ENCODE measurements around the gene HCST.
A peak's percentile ranks its signal among the peaks of the same experiment; 100 is the strongest.

HCST gene

DNA sequence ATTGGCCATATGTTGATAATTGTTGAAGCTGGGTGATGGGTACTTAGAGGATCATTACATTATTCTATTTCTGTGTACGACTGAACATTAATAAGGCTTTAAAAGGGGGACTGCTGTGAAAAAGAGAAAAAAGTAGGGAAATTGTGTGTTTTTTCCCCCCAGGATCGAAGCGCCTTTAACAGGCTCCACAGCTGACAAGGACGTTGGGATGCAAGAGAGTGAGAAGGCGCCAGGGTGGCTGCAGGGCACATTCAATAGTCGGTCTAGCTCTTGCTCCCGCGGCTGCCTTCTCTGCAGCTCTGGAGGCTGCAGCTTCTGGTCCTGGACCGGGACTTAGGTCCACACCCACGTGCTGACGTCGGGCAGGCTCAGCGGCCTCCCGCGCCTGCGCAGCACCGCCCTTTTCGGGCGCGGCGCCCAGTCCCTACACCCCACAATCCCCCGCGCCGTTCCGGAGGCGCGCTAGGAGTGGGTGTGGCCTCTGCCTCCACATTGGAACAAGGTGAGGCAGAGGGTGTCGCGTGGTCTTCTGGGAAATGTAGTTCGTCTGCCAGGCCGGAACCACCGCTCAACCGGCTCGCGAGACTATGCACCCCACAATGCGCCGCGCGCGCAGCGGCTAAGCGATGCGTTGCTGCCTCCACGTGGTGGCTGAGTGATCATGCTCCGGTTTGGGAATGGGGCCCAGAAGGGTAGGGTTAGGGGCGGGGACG is 29.0 kb downstream of the HCST start:
- Histone ChIP-seq H3K4me1 (peaks cover 39 to 61% (median 43%) of the 10 kb centered on the region in 10 experiments), H3K4me3 (peak overlapping the region in 9 of 10 experiments; percentile 18 to 52 (median 50); a peak in 12 of 20 replicates), H3K4me2 (peak overlapping the region; percentile 73 to 94 (median 82)), H3K27ac (peak overlapping the region in 10 of 11 experiments; percentile 51 to 88 (median 68); a peak in 20 of 22 replicates), H3K36me3 (no peaks in the 10 kb centered on the region), H3K27me3 (peaks cover 5 to 17% (median 11%) of the 10 kb centered on the region in 11 experiments; a peak in 13 of 22 replicates), H3K9me3 (replicated peaks in 1 of 11) (peaks cover 0 to 3% (median 0%) of the 10 kb centered on the region in 11 experiments; a peak in 2 of 22 replicates), H4K20me1 (no peaks in the 10 kb centered on the region), H3K9ac (peak overlapping the region; percentile 17 to 78 (median 69); a peak in 19 of 22 replicates)
- no peak for TF ChIP-seq Cebpa-rat (IDR thresholded peaks at IDR 0.05)

DNA sequence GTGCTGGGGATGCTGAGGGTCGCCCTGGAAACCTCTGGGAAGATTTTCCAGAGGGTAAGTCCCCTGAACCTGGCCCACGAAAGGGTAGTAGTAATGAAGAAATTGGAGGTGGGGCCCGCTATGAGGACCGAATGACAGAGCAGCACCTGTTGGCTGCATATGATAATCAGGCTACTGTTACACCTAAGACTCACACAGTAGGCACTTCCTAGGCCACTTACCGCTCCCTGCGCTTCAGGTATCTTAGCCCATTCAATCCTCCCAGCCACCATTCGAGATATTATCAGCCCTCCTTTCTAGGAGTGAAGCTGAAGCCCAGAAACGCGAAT is 29.5 kb downstream of the HCST start:
- no peak overlapping the region for H3K4me3 ChIP-seq
- H3K27me3 ChIP-seq, result peaks cover 7 to 22% (median 15%) of the 10 kb centered on the region in 11 experiments; a peak in 17 of 22 replicates
- peak overlapping the region in 10 of 11 experiments; percentile 9 to 58 (median 38); a peak in 12 of 22 replicates for H3K4me2 ChIP-seq
- H3K9me3 ChIP-seq (replicated peaks in 1 of 11), result no peaks in the 10 kb centered on the region
- peak overlapping the region in 1 of 11 experiments; percentile 8; a peak in 1 of 22 replicates for H3K9ac ChIP-seq
- peaks cover 42 to 59% (median 46%) of the 10 kb centered on the region in 10 experiments for H3K4me1 ChIP-seq
- H3K27ac ChIP-seq, result no peak overlapping the region
- H4K20me1 ChIP-seq, result 0 out of 22 replicates have a peak, but pooled peaks cover 0 to under 1% (median 0%) of the 10 kb centered on the region in 11 experiments
- no peaks in the 10 kb centered on the region for H3K36me3 ChIP-seq
- no peak for TF ChIP-seq Cebpa-rat (IDR thresholded peaks at IDR 0.05)

DNA sequence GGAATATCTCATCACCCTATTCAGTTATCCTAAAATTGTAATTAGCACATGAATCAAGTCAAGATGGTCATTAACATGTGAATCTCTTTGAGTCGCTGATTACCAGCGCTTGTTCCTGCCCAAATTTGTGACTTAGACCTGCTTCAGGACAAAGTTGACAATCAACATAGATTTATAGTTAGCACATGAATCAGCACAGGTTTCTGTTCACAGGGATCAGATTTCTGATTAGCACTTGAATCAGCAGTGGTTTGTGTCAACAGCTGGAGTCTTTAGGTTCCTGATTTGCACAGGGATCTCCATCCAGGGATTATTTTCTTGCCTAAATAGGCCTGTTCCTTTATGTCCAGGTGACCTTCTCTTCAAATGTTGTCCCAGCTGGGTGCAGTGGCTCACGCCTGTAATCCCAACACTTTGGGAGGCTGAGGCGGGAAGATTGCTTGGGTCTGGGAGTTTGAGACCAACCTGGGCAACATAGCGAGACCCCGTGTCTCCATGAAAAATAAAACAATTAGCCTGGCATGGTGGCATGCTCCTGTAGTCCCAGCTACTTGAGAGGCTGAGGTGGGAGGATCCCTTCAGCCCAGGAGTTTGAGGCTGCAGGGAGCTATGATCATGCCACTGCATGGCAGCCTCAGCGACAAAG is 30.1 kb downstream of the HCST start:
- Histone ChIP-seq H3K4me1 (peaks cover 47 to 59% (median 51%) of the 10 kb centered on the region in 10 experiments), H3K9ac (peak overlapping the region in 1 of 11 experiments; percentile 8; a peak in 1 of 22 replicates), H3K4me2 (peak overlapping the region in 2 of 11 experiments; percentile 40 to 41; a peak in 2 of 22 replicates), H3K9me3 (replicated peaks in 1 of 11) (no peaks in the 10 kb centered on the region), H4K20me1 (peaks cover 0 to 6% (median 0%) of the 10 kb centered on the region in 11 experiments; a peak in 6 of 22 replicates), H3K4me3 (no peak overlapping the region), H3K27ac (no peak overlapping the region), H3K36me3 (no peaks in the 10 kb centered on the region), H3K27me3 (peaks cover 8 to 28% (median 21%) of the 10 kb centered on the region in 11 experiments; a peak in 20 of 22 replicates)
- TF ChIP-seq Cebpa-rat (IDR thresholded peaks at IDR 0.05), result no peak

DNA sequence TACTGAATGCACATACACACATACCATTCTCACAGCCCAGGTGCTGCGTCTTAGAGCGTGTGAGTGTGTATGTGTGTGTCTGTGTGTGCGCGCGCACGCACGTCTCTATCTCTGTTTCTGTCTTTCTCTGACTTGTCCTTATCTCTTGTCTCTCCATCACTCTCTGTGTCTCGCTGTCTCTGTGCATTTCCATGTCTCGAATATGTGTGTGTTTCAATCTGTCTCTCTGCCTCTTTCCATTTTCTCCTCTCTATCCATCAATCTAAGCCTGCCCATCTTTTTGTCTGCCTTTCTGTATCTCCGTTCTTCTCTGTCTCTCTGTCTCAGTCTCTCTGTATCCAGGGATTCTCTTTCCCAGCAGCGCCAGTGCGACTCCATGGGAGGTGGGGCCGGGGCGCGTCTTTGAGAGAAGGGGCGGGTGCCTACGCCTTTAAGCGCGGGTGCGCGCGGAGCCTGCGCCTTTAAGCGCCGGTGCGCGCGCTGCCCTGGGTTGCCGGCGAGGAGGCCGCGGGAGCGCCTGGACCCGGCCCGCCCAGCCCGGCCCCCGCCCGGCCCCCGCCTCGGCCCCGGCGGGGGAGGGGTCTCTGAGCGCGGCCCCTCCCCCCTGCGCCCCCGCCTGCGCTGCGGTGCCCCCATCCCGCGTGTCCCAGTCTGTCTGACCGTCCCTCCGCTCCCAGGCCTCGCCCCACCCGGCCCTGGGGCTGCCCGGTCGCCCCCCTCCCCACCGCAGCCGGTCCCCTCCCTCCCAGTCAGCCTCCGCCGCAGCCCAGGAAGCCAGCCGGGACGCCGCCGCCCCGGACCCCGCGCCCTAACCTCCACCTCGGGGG is 33.8 kb downstream of the HCST start, which contains the start of gene LRFN3:
Gene LRFN3 (plus strand): TSS at position 464 of the 827 bp plus-strand sequence. CDS start 3,052 bp downstream, outside the sequence.
- peak within 1 kb of the TSS; percentile 55 to 73 (median 66) for H3K4me3 ChIP-seq

DNA sequence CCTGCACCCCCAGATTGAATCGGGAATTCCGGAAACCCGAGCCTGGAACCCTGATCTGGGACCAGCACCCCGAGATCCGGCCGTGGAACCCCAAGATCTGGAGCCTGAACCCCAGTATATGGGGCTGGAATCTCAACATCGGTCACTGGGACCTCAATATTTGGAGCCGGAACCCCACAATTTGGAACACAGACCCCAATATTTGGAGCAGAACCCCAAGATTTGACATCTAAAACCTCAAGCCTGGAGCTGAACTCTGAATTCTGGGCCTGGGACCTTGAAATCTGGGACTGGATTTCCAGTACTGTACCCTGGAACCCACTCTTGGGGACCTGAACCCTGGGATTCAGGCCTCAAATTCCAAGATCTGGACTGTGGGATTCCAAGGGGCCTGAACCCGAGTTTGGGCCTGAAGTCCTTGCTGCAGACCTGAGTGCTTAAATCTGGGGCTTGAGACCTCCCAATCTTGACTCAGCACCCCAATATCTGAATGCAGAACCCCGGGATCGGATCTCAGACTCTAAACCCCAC is 34.5 kb downstream of the HCST start:
- Histone ChIP-seq H3K27me3 (peaks cover 17 to 42% (median 30%) of the 10 kb centered on the region in 11 experiments; a peak in 20 of 22 replicates), H3K9me3 (replicated peaks in 1 of 11) (no peaks in the 10 kb centered on the region), H3K9ac (peak overlapping the region; percentile 62 to 80 (median 78)), H3K27ac (peak overlapping the region in 10 of 11 experiments; percentile 20 to 69 (median 51); a peak in 18 of 22 replicates), H3K4me2 (peak overlapping the region; percentile 73 to 91 (median 87)), H3K4me1 (peaks cover 30 to 42% (median 37%) of the 10 kb centered on the region in 10 experiments), H4K20me1 (peaks cover 0 to 36% (median 12%) of the 10 kb centered on the region in 11 experiments; a peak in 12 of 22 replicates), H3K36me3 (peaks cover 0 to 9% (median 0%) of the 10 kb centered on the region in 11 experiments; a peak in 1 of 22 replicates), H3K4me3 (peak overlapping the region; percentile 55 to 73 (median 66))
- TF ChIP-seq Cebpa-rat (IDR thresholded peaks at IDR 0.05), result no peak

More for the DNA sequence above, 33.8 kb downstream of the HCST start, which contains the start of gene LRFN3:
- H3K4me1 ChIP-seq, result peaks cover 32 to 45% (median 38%) of the 10 kb centered on the region in 10 experiments
- H3K27me3 ChIP-seq, result peaks cover 17 to 42% (median 30%) of the 10 kb centered on the region in 11 experiments; a peak in 20 of 22 replicates
- peak within 1 kb of the TSS in 10 of 11 experiments; percentile 20 to 69 (median 51); a peak in 18 of 22 replicates for H3K27ac ChIP-seq
- peak within 1 kb of the TSS; percentile 62 to 80 (median 78) for H3K9ac ChIP-seq
- TF ChIP-seq Cebpa-rat (IDR thresholded peaks at IDR 0.05), result no peak
- H3K4me2 ChIP-seq, result peak within 1 kb of the TSS; percentile 73 to 91 (median 87)
- H4K20me1 ChIP-seq, result peaks cover 0 to 36% (median 12%) of the 10 kb centered on the region in 11 experiments; a peak in 12 of 22 replicates
- H3K9me3 ChIP-seq (replicated peaks in 1 of 11), result no peaks in the 10 kb centered on the region
- peaks cover 0 to 9% (median 0%) of the 10 kb centered on the region in 11 experiments; a peak in 1 of 22 replicates for H3K36me3 ChIP-seq

DNA sequence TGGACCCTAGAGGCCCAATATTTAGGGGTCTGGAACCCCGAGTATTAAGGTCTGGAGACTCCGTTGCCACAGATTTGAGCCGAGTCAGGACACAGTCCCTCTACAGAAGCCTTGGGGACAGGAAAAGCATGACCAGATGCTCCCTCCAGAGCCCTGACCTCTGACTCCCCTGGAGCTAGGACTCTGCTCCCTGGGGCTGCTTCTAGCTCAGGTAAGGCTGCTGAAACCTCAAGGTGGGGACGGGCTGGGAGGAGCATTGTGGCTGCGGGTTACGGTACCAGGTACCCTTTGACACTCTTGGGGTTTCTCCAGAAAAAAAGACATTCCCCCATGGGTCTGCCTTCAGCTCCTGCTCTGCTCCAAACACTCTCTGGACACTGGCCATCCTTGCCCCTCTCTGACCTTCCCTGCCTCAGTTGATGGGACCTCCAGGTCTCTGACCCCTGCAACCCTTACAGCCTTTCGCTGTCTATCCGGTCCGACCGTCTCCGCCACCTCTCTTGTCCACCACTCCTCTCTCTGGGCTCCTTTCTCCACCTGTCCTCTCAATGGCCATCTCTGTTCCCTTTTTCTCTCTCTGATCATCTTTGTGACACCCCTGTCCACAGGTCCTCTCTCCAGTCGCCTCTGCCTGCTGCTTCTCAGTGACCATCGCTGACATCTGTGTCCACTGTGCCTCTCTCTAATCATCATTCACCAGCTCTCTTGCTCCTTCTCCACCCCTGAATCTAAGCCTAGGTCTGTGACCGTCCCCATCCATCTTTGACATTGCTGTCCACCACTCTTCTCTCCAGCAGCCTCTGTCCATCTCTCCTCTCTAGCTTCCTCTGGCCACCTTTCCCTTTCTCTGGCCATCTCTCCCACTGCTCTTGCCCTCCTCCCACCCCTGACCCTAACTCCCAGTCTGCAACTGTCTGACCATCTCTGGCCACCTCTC is 35.3 kb downstream of the HCST start:
- peaks cover 0 to 9% (median 0%) of the 10 kb centered on the region in 11 experiments; a peak in 1 of 22 replicates for H3K36me3 ChIP-seq
- peaks cover 17 to 42% (median 30%) of the 10 kb centered on the region in 11 experiments; a peak in 20 of 22 replicates for H3K27me3 ChIP-seq
- H3K9me3 ChIP-seq (replicated peaks in 1 of 11), result no peaks in the 10 kb centered on the region
- peak overlapping the region; percentile 21 to 80 (median 78); a peak in 20 of 22 replicates for H3K9ac ChIP-seq
- TF ChIP-seq Cebpa-rat (IDR thresholded peaks at IDR 0.05), result no peak
- peak overlapping the region; percentile 55 to 73 (median 66) for H3K4me3 ChIP-seq
- H4K20me1 ChIP-seq, result peaks cover 0 to 36% (median 12%) of the 10 kb centered on the region in 11 experiments; a peak in 12 of 22 replicates
- peak overlapping the region; percentile 73 to 91 (median 87) for H3K4me2 ChIP-seq
- H3K27ac ChIP-seq, result no peak overlapping the region; a peak in 1 of 22 replicates
- H3K4me1 ChIP-seq, result peaks cover 26 to 42% (median 34%) of the 10 kb centered on the region in 10 experiments
